Natural killer cell (primary cell): ENCODE results near the gene OSBPL10. TPM values are rescaled to one million over a fixed set of nuclear protein-coding genes. Genes with fewer than 3 reads are reported as not detected.

ENCODE experiments used
- ATAC-seq, 3 donors: fragments of 150-1000 bp in 2 of 3; fragments of 200-7000 bp in 1 of 3; cut with Tn5 transposase; 1 replicate in 1 of 3; 2 replicates in 2 of 3; pipeline ENCODE4 v1.10.0; 2021; ENCODE audit warnings: mild to moderate bottlenecking in 2 of 3, moderate library complexity in 2 of 3
- DNase-seq, 2 donors: peaks; one replicate each; pipeline versions ENCODE4 v3.0.0 to v3.0.0-alpha.2; 2013 to 2021; ENCODE audit warnings: mixed read lengths in 1 of 2
- H3K27ac ChIP-seq: one replicate; pipeline ENCODE4 v1.5.1; 2013; ENCODE audit warnings: mild to moderate bottlenecking, low read length
- H3K27me3 ChIP-seq: one replicate; pipeline ENCODE4 v1.6.1; 2013; ENCODE audit warnings: low read length; ENCODE audit not compliant: control insufficient read depth, insufficient read depth
- H3K36me3 ChIP-seq: one replicate; pipeline ENCODE4 v1.6.1; 2013; ENCODE audit warnings: low read length; ENCODE audit not compliant: control insufficient read depth, insufficient read depth
- H3K4me1 ChIP-seq: one replicate; pipeline ENCODE4 v1.6.1; 2013; ENCODE audit warnings: low read length; ENCODE audit not compliant: control insufficient read depth, insufficient read depth
- H3K4me3 ChIP-seq: one replicate; pipeline ENCODE4 v1.5.1; 2013; ENCODE audit warnings: low read length
- H3K9me3 ChIP-seq: one replicate; pipeline ENCODE4 v1.6.1; 2013; ENCODE audit warnings: low read length; ENCODE audit not compliant: control insufficient read depth, insufficient read depth
- H3K27ac Mint-ChIP-seq, 2 donors: one replicate each; pipeline ENCODE4 v1.8.0; 2022; ENCODE audit warnings: mild to moderate bottlenecking in 2 of 2, mixed read lengths in 2 of 2, moderate library complexity in 1 of 2
- H3K27me3 Mint-ChIP-seq, 2 donors: one replicate each; pipeline ENCODE4 v1.8.0; 2022; ENCODE audit warnings: low read depth in 2 of 2, mixed read lengths in 2 of 2
- H3K36me3 Mint-ChIP-seq: one replicate; pipeline ENCODE4 v1.8.0; 2022; ENCODE audit warnings: mixed read lengths
- H3K4me1 Mint-ChIP-seq, 2 donors: one replicate each; pipeline ENCODE4 v1.8.0; 2022; ENCODE audit warnings: mixed read lengths in 2 of 2
- H3K4me3 Mint-ChIP-seq: one replicate; pipeline ENCODE4 v1.8.0; 2022; ENCODE audit warnings: mild to moderate bottlenecking, moderate library complexity, mixed read lengths
- H3K9me3 Mint-ChIP-seq, 2 donors: one replicate each; pipeline ENCODE4 v1.8.0; 2022; ENCODE audit warnings: mixed read lengths in 2 of 2
- CTCF ChIP-seq: fragments of 200-600 bp; IDR thresholded peaks from one replicate; pipeline ENCODE4 v1.8.0; 2022; ENCODE audit warnings: antibody characterized with exemption
- WGBS: methylation state at CpG from one replicate; pipeline ENCODE4 v1.1.7; 2013; ENCODE audit warnings: missing lambda C conversion rate; ENCODE audit not compliant: insufficient coverage; 5-methylcytosine and 5-hydroxymethylcytosine counted together
- intact Hi-C: fragments of 100-400 bp; cut with micrococcal nuclease; formaldehyde crosslinking; loops from one replicate; pipeline ENCODE4 v1.14.2; 2022
- total RNA-seq, 4 donors: library from RNA; stranded (reverse); fragments of 120-200 nt in 1 of 4; gene quantifications; one replicate each; pipeline versions ENCODE4 v1.2.3 to v1.2.4, GENCODE V29; 2013 to 2022

Gene OSBPL10
- total RNA-seq, 3 donors from 2014 or later (not counting 1 experiment from before 2014, with no cell fraction given), result 1.00 to 3.6 (median 1.6) TPM

- H3K36me3 ChIP-seq, result no peaks in the 10 kb centered on the region
- WGBS, result 87% methylated on average over 3 of the region's 3 CpGs
- no peaks in the 10 kb centered on the region for H3K36me3 Mint-ChIP-seq
- no peak overlapping the region for H3K27ac ChIP-seq
- DNase-seq, result no peak
- no peaks in the 10 kb centered on the region for H3K27me3 ChIP-seq
- H3K27ac Mint-ChIP-seq, result no peak overlapping the region
- H3K9me3 ChIP-seq, result peaks cover 5% of the 10 kb centered on the region
- ATAC-seq, result no peak
- H3K4me3 Mint-ChIP-seq, result no peak overlapping the region
- no peak for TF ChIP-seq CTCF
- H3K4me3 ChIP-seq, result no peak overlapping the region
- H3K9me3 Mint-ChIP-seq, result peaks cover 2% of the 10 kb centered on the region in 2 donors
- intact Hi-C loops, result no loop called here
- H3K27me3 Mint-ChIP-seq, result peaks cover 11 to 21% of the 10 kb centered on the region in 2 donors
- H3K4me1 ChIP-seq, result no peaks in the 10 kb centered on the region
- H3K4me1 Mint-ChIP-seq, result no peaks in the 10 kb centered on the region
Observed at GRCh38 chr3:31957106-31957505, 24.0 kb downstream of the OSBPL10 start.

GRCh38 chr3:31955581-31955980 lies 25.5 kb downstream of the OSBPL10 start:
- Mint-ChIP-seq H3K4me3 (no peak overlapping the region), H3K4me1 (no peaks in the 10 kb centered on the region), H3K27ac (no peak overlapping the region), H3K9me3 (peaks cover 2% of the 10 kb centered on the region in 2 donors), H3K36me3 (no peaks in the 10 kb centered on the region), H3K27me3 (peaks cover 12 to 18% of the 10 kb centered on the region in 2 donors)
- Histone ChIP-seq H3K4me1 (no peaks in the 10 kb centered on the region), H3K4me3 (no peak overlapping the region), H3K9me3 (peaks cover 5% of the 10 kb centered on the region), H3K27ac (no peak overlapping the region), H3K27me3 (no peaks in the 10 kb centered on the region), H3K36me3 (no peaks in the 10 kb centered on the region)
- no peak for DNase-seq
- ATAC-seq, result no peak
- no peak for TF ChIP-seq CTCF
- intact Hi-C loops, result no loop called here

GRCh38 chr3:31953636-31954035 lies 27.4 kb downstream of the OSBPL10 start:
- DNase-seq, result no peak
- no peaks in the 10 kb centered on the region for H3K4me1 ChIP-seq
- Mint-ChIP-seq H3K4me1 (no peaks in the 10 kb centered on the region), H3K9me3 (peaks cover 2% of the 10 kb centered on the region in 2 donors), H3K27me3 (peaks cover 11 to 21% of the 10 kb centered on the region in 2 donors), H3K36me3 (no peaks in the 10 kb centered on the region), H3K27ac (no peak overlapping the region), H3K4me3 (no peak overlapping the region)
- ATAC-seq, result no peak
- no peaks in the 10 kb centered on the region for H3K27me3 ChIP-seq
- H3K9me3 ChIP-seq, result peaks cover 5% of the 10 kb centered on the region
- WGBS, result 58% methylated on average over 2 of the region's 2 CpGs
- TF ChIP-seq CTCF, result no peak
- intact Hi-C loops, result no loop called here
- peak overlapping the region; percentile 14 for H3K27ac ChIP-seq
- no peak overlapping the region for H3K4me3 ChIP-seq
- H3K36me3 ChIP-seq, result no peaks in the 10 kb centered on the region

GRCh38 chr3:31953091-31953490 lies 28.0 kb downstream of the OSBPL10 start:
- Mint-ChIP-seq H3K27me3 (peaks cover 13 to 27% of the 10 kb centered on the region in 2 donors), H3K27ac (no peak overlapping the region), H3K9me3 (peaks cover 2% of the 10 kb centered on the region in 2 donors), H3K36me3 (no peaks in the 10 kb centered on the region), H3K4me1 (no peaks in the 10 kb centered on the region), H3K4me3 (no peak overlapping the region)
- no peak for TF ChIP-seq CTCF
- H3K4me3 ChIP-seq, result no peak overlapping the region
- H3K4me1 ChIP-seq, result no peaks in the 10 kb centered on the region
- intact Hi-C loops, result no loop called here
- no peaks in the 10 kb centered on the region for H3K27me3 ChIP-seq
- H3K9me3 ChIP-seq, result peaks cover 5% of the 10 kb centered on the region
- ATAC-seq, result no peak
- no peaks in the 10 kb centered on the region for H3K36me3 ChIP-seq
- 77% methylated on average over 7 of the region's 7 CpGs for WGBS
- DNase-seq, result no peak
- no peak overlapping the region for H3K27ac ChIP-seq
